Superior temporal gyrus (tissue), 1 donor: ENCODE results near the gene ENOX2.
"Not testable (repeated sequence)": the region's sequence is repeated elsewhere in the genome, so short reads cannot be mapped to it uniquely, and the experiment has no call there.

ENCODE experiments used
- DNase-seq: peaks from one replicate; pipeline ENCODE4 v3.0.0-alpha.2; 2016; ENCODE audit errors: extremely low spot score

Gene ENOX2, protein sequence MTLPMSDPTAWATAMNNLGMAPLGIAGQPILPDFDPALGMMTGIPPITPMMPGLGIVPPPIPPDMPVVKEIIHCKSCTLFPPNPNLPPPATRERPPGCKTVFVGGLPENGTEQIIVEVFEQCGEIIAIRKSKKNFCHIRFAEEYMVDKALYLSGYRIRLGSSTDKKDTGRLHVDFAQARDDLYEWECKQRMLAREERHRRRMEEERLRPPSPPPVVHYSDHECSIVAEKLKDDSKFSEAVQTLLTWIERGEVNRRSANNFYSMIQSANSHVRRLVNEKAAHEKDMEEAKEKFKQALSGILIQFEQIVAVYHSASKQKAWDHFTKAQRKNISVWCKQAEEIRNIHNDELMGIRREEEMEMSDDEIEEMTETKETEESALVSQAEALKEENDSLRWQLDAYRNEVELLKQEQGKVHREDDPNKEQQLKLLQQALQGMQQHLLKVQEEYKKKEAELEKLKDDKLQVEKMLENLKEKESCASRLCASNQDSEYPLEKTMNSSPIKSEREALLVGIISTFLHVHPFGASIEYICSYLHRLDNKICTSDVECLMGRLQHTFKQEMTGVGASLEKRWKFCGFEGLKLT

DNA sequence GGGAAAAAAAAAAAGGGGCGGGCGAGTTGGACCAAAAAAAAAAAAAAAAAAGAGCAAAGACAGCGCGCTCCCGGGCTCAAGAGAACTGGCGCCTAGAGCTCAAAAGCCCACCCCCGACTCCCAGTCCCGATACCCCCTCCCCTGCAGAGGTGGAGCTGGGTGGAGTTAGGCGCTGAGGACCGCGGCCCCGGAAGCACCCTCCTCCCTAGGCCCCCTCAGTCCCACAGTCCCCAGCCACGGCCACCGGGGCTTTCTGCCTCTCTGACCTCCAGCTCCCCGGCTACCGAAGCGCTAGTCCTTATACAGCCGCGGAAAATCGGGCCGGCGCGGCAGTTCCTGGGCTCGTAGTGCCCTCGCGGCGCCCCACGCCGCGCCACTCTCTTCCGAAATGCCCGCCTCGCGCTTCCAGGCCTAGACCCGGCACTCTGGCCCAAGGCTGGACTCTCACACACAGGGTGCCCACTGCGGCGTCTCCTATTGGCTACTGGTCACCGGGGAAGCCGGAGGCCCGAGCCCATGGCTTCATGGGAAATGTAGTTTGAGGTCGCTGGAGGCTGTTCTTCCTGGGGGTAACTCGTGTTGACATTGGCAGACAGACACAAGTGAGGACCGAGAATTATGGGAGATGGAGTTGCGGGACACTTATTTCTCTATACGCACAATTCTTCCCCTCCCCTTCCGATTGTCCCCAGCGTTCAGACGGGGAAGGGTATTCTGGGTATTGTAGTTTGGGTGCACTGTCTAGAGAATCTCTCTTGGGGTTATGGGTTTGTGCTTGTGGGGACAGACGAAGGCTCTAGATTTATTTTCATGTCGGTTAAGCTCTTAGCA, at the start of gene ENOX2:
Gene ENOX2 (minus strand): TSS at position 427 of the 831 bp plus-strand sequence. CDS start 199,993 bp downstream, outside the sequence.
- peak; percentile 96 for DNase-seq

DNA sequence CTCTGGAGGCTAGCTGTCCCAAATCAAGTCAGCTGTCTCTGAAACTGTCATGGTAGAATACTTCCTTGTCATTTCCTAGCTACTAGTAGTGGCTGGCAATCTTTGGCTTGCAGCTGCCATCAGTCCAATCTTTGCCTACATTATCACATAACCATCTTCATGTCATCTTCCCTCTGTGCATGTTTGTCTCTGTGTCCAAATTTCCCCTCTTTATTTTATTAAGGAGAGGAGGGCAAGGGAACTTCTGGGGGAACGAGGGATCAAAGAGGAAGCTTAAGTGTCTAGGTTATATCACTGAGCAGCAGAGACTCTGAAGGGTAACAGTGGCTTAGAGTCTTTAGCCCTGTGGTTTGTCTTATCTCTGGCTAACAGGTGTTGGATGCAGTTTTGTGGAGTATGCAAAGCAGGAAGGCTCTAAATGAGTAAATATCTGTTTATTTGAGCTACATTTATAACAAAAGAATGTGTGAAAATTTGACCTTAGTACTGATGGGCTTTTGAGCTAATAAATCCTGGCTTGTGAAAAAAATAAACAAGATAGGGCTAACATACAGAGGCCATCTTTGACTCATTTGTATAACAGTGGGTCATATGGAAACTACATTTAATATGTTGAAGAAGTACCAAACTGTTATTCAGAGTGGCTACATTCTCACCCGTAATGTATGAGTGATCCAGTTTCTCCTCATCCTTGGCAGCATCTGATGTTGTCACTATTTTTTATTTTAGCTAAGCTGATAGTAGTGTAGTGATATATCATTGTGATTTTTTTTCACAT, 49.4 kb upstream of the ENOX2 start:
- DNase-seq: no peak

DNA sequence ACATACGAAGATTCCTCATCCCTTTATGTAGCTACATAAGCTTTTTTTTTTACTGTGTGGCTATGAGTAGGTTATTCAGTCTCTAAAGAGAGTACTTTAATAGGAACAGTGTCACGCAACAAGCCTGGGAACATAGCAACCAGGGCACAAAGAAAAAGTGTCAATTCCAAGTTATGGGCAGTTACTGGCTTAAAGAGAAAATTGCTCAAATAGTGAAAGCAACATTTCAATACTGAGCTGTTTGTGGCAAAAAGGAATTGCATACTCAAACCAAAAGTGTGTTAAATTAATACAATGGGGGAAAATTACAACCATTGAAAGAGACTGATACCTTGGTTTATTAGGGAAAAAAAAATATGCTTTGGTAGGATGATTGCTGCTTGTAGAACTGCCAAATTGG, 41.2 kb upstream of the ENOX2 start:
- no peak for DNase-seq

DNA sequence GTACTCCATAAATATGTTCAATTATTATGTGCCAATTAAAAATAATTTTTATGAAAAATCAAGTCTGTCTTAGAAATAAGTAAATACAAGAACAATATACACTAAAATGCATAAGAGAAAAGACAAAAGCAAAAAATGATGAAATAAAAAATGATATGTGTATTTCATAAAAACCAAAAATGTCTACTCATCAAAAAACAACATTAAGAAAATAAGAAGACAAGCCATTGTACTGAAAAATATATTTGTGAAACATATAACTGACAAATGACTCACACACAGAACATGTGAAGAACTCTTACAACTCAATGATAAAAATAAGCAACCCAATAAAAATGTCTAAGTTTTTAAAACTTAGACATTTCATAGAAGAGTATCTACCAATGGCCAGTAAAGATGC, 34.1 kb upstream of the ENOX2 start:
- DNase-seq: no peak

DNA sequence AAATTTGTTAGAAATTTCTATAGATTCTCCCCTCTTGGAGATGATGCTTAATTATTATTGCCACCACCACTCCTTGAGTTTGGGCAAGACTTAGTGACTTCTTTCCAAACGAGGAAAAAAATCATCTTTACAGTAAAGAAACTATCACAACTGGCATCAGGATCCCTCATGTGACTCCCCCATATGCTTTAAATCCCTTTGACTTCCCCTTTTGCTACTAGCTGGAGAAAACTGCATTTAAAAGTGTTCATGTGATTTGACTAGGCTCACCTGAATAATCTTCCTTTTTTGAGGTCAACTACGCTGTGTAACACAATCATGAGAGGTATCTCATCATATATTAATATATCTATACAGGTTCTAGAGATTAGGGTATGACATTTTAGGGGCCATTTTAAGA, 30.3 kb upstream of the ENOX2 start:
- no peak for DNase-seq

DNA sequence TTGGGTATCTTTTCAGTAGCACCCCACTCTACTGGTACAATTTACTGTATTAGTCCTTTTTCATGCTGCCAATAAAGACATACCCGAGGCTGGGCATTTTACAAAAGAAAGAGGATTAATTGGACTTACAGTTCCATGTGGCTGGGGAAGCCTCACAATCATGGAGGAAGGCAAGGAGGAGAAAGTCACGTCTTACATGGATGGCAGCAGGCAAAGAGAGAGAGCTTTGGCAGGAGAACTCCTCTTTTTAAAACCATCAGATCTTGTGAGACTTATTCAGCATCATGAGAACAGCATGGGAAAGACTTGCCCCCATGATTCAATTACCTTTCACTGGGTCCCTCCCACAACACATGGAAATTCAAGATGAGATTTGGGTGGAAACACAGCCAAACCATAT, 17.4 kb upstream of the ENOX2 start:
- not testable (repeated sequence) for DNase-seq

DNA sequence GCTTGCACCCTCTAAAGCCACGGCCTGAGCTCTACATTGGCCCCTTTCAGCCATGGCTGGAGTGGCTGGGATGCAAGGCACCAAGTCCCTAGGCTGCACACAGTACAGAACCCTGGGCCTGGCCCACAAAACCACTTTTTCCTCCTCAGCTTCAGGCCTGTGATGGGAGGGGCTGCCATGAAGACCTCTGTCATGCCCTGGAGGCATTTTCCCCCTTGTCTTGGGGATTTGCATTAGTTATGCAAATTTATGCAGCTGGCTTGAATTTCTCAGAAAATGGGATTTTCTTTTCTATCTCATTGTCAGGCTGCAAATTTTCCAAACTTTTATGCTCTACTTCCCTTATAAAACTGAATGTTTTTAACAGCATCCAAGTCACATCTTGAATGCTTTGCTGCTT, 16.7 kb upstream of the ENOX2 start:
- not testable (repeated sequence) for DNase-seq

DNA sequence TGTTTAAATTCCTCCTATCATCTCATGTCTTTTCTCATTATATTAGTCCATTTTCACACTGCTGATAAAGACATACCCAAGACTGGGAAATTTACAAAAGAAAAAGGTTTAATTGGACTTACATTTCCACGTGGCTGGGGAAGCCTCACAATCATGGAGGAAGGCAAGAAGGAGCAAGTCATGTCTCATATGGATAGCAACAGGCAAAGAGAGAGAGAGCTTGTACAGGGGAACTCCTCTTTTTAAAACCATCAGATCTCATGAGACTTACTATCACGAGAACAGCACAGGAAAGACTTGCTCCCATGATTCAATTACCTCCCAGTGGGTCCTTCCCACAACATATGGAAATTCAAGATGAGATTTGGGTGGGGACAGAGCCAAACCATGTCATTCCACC, 15.5 kb upstream of the ENOX2 start:
- DNase-seq: not testable (repeated sequence)

DNA sequence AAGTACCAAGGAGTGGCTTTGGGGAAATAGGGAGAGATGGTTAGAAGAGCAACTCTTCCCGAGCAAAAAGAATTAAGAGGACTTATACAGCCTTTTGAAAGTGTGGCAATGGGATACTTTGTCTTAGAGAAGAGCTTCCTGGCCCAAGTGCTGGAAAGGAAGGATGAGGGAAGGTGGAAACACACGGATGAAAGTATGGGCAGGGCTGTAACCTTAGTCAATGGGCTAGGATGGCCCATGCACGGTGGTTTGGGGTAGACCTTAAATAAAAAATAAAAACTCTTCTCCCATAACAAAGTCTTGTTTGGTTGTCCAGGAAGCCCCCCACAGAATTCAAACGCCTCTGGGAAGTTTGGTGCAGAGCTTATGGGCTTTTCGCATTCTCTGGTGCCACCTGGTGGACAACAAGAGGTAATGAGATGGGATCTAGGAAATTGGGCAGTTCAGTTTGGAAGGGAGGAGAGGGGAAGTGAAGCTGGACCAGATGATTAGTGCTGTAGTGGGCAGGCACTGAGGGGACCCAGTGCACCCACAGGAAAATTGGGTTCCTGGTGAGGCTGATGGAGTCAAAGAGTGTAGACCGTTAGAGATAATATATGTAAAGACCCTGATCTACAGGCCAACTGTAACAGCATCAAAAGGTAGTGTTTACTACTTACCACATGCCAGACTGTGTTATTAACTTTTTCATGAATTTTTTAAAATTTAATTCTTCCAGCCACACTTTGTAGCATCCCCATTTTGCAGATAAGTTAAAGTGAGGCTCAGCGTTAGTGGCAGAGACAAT, 13.8 kb upstream of the ENOX2 start:
- peak; percentile 67 for DNase-seq

DNA sequence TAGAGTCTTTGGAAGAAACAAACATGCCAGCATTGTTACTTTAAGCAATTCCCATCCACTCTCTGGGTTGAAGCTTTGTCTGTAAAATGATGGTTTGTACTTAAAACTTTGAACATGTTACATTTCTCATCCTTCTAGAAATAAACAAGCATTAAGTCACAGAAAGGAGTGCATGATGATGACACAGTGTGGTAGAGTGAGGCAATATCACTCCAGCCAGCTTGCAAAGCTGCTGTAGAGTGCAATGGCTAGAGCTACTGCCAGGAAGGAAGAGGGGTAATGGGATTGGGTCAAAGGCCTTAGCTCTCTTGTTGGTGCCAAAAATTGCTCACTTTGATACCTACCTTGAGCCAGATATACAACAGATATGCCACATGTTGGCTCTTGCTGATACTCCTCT, 12.3 kb upstream of the ENOX2 start:
- DNase-seq: no peak

DNA sequence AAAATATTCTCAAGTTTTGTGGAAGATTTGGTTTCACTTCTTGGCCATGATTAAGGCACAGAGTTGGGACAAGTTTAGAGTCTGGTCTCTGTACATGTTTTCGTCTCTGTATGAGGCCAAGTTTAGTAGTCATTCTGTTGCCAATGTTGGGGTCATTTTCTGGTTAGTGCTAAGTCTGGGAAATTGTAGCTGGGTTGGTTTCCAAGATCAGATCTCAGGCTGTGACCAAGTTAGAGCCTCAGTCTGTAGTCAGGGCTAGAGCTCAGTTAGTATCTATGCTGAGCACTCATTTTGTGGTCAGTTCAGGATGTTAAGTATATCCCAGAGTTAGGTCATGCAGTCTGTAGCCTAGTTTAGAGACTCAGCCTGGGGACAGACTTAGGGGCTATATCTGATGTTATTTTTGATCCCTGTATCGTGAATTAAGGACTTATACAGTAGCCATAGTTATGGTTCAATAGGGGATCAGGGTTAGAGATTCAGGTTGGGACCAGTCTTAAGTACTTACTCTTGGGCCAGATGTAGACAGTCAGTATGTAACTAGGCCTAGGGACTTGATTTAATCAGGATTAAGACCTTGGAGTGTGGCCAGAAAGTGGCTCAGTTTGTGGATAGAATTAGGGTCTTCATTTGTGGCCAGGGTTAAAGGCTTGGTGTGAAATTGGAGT, 6.6 kb upstream of the ENOX2 start:
- no peak for DNase-seq

DNA sequence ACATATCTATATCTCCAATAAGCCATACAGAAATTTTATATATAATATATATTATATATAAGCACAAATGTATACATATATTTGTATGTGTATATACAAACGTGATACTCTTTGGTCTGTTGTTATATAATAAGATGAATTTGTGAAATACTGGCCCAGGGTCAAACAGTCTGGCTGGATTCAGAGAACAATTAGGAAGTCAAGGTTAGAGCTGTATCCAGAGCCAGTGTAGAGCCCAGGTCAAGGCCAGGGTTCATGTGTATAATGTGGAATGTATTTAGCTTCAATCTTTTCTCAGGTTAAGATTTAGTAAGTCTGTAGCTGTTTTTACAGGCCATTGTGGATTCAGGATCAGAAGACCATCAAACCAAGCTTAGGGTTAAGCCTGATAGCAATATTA, 3.8 kb upstream of the ENOX2 start:
- DNase-seq: no peak

DNA sequence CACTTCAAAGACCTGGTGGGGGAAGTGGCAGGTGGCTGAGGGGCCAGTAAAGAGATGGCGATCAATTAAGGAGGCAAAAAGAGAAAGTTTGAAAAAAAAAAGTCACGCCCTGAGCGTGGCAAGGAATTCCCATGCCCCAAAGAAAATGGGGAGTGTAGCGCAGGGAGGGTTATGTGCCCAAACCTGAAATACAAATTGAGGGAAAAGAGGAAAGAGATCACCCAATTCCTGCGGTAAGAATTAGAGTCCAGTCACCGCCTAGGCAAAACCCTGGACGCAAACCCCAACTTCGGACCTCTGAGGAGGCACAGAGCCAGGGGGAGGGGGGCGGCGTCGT, 595 bp downstream of the ENOX2 start:
- DNase-seq: no peak

DNA sequence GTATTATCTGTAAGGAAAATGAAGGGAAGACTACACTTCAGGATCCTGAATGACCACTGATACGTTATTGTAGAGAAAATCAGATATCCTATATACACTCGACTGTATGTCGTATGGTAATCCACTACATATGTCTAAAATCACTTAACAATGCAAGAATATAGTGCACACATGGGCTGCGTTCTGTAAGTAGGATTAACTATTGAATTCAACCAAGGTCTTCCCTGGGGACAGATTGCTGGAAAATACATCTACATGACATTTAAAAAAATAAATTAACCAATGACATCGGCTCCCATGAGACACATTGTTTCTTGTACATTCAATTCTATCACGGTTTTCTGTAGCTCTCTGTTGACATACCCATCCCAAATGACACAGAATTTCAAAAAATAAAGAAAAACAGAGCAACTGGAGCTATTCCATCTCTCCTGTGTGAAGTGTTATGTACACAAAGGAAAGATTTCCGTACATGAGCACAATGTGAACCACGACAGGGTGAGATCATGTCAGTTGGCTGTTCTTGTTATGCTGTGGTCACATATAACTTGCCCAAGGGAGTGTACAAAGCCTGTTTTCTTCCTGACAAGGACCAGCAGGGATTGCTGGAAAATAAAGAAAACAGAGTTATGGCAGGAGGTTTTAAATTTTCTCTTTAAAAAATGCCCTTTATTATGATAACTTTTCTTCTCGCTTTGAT, 6.1 kb downstream of the ENOX2 start:
- DNase-seq: no peak

DNA sequence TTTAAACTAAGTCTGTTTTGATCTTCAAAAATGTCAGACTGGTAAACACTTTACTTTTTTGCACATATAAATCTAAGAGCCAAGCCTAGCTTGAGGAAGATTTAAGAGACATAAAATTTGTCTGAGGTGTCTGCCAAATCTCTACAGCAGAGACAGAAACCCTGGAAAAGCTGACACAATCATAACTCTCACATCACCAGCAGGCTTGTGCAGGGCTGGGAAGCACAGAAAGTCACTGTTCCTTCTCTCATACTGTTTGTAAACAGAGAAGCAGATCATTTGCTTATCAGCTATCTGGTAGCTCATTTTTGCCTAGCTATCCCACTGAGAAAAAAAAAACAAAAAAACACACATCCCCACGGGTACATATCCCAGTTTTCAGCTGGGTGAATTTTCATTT, 7.0 kb downstream of the ENOX2 start:
- peak; percentile 65 for DNase-seq

DNA sequence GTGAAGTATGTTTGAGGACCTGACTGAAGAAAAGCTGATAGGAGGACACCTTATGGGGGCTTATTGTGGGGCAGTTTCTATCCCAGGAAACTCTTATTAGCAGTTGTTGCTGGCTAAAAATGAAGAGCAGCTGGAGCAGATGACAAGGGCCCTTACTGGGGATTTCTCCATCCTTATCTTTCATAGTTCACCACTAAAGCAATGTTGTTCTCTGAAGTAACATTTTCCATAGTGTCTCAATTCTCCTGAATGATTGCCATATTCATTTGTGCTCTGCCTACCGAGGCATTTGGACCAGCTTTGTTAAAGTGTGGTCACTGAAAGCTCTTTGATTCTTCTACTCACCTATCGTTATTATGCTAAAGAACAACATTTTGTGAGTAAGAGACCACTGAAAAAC, 7.7 kb downstream of the ENOX2 start:
- no peak for DNase-seq

DNA sequence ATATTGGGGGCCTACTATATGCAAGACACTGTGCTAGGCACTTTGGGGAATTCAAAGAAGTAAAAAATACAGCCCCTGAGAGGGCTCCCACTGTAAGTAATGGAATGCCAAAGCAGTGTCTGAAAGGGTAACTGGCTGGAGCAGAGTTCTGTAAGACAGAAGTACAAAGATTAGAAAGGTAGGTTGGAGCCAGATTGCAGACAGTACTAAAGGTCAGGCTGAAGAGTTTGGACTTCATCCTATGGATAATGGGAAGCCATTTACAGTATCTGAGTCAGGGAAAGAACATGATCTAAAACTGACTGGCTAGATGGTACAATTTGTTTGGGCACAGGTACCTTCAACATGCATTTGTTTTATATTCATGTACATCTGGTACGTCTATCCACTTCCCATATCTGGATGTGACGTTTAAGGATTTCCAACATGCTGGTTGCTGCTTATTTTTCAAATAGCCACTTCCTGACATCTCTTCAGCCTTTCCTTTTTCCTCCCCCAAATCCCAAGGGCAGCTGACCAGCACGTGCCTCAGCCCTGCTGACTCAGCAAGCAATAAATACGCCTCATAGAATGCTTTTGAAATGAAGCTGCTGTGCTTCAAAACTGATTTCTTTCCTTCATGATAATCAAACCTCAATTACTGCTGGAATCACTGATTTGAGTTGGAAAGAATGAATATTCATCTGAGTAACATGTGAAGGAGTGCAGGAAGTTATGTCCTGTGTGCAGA, 9.5 kb downstream of the ENOX2 start:
- no peak for DNase-seq

DNA sequence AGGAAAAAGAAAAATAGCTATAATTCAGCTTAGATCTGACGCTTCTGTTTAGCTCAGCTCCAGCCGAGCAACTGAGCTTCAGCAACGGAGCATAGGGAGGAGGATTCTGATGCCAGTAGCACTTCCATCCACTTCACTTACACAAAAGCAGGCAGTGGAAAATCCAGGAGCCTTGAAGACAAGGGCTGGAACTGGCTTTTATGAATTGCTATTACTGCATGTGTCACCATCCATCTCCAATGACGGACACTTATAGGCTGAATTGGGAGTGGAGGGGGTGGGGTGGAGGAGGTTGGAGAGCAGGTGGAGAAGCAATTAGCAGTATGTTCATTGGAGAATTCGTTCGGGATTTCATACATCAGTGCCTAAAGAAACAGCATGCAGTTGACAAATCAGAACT, 15.6 kb downstream of the ENOX2 start:
- DNase-seq: no peak

DNA sequence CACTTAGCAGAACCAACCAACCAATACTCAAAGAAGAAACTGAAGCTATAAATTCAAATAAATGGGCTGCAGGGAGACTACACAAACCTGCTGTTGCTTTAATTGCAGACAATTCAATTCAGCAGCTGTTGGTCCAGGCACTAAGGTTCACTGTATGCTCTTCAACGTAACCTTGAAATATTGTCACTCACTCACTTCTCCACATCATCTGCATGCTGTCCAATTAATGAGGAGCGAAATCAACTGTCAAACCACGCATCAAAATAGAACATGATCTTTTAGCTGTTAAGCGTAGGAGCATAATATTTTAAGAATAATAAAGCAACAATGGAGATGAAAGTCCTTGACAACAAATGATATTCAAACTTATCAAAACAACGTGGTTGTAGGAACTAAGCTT, 17.0 kb downstream of the ENOX2 start:
- no peak for DNase-seq
